IMR-90 (cell line): ENCODE data around the gene RGS16. TPM values are rescaled to one million over a fixed set of nuclear protein-coding genes. Genes with fewer than 3 reads are reported as not detected.

Source experiments
- ATAC-seq: fragments of 200-7000 bp; cut with Tn5 transposase; 2 replicates; pipeline ENCODE4 v1.9.1; 2020; ENCODE audit warnings: low read depth, mild to moderate bottlenecking, moderate library complexity
- BruUV-seq: library from RNA; stranded (reverse); fragments of 400-500 nt; replicated peaks from 2 replicates; lab custom pipeline; 2021; lab: Mats Ljungman, UMichigan
- CTCF ChIA-PET: fragments of 300-600 bp; formaldehyde crosslinking; extraction: SDS; loops from one replicate; lab custom pipeline; 2021; ENCODE audit warnings: antibody characterized with exemption; lab: Yijun Ruan, JAX
- POLR2A ChIA-PET: fragments of 300-600 bp; sonication (Branson Sonifier 250); formaldehyde crosslinking; loops from one replicate; lab custom pipeline; 2022; ENCODE audit warnings: antibody characterized with exemption; ENCODE audit not compliant: unreplicated experiment; lab: Charles Lee
- DNase-seq: peaks from one replicate; pipeline ENCODE4 v3.0.0; 2013
- H2AFZ ChIP-seq: replicated peaks from 2 replicates; pipeline ENCODE3; 2013; ENCODE audit warnings: low read length, mild to moderate bottlenecking; ENCODE audit not compliant: poor library complexity
- H2AK5ac ChIP-seq: 2 replicates; pipeline ENCODE4 v1.6.1; 2013; ENCODE audit warnings: low read depth, low read length, inconsistent platforms
- H2AK9ac ChIP-seq: replicated peaks from 2 replicates; pipeline ENCODE3; 2013; ENCODE audit warnings: mild to moderate bottlenecking, low read depth, low read length, moderate library complexity; ENCODE audit not compliant: poor library complexity
- H2BK120ac ChIP-seq: 2 replicates; pipeline ENCODE4 v1.6.1; 2013; ENCODE audit warnings: low read depth, low read length, inconsistent platforms
- H2BK15ac ChIP-seq: 3 replicates; pipeline ENCODE4 v1.6.1; 2013; ENCODE audit warnings: low read depth, low read length, inconsistent platforms
- H2BK20ac ChIP-seq: 2 replicates; pipeline ENCODE4 v1.6.1; 2013; ENCODE audit warnings: low read depth, mild to moderate bottlenecking, inconsistent platforms, low read length, moderate library complexity
- H2BK5ac ChIP-seq: 2 replicates; pipeline ENCODE4 v1.6.1; 2013; ENCODE audit warnings: mild to moderate bottlenecking, low read depth, low read length, inconsistent platforms; ENCODE audit not compliant: poor library complexity, severe bottlenecking
- H3K14ac ChIP-seq: replicated peaks from 2 replicates; pipeline ENCODE4 v1.6.1; 2013; ENCODE audit warnings: low read depth, low read length, inconsistent platforms
- H3K18ac ChIP-seq: 2 replicates; pipeline ENCODE4 v1.6.1; 2013; ENCODE audit warnings: low read depth, low read length, control low read depth
- H3K23ac ChIP-seq: 2 replicates; pipeline ENCODE4 v1.6.1; 2013; ENCODE audit warnings: low read depth, low read length, inconsistent platforms
- H3K27ac ChIP-seq: 2 replicates; pipeline ENCODE4 v1.5.1; 2013; ENCODE audit warnings: mild to moderate bottlenecking, control low read depth, low read length; ENCODE audit not compliant: insufficient read depth
- H3K27me3 ChIP-seq: 2 replicates; pipeline ENCODE4 v1.6.1; 2013; ENCODE audit warnings: low read length; ENCODE audit not compliant: control insufficient read depth, insufficient read depth
- H3K36me3 ChIP-seq: 2 replicates; pipeline ENCODE4 v1.6.1; 2013; ENCODE audit warnings: low read length, mixed read lengths; ENCODE audit not compliant: control insufficient read depth, insufficient read depth
- H3K4ac ChIP-seq: 2 replicates; pipeline ENCODE4 v1.6.1; 2013; ENCODE audit warnings: low read depth, low read length, inconsistent platforms
- H3K4me1 ChIP-seq: 2 replicates; pipeline ENCODE4 v1.6.1; 2013; ENCODE audit warnings: low read length, mixed read lengths; ENCODE audit not compliant: control insufficient read depth, insufficient read depth
- H3K4me2 ChIP-seq: 2 replicates; pipeline ENCODE4 v1.6.1; 2013; ENCODE audit warnings: low read depth, mild to moderate bottlenecking, control low read depth, low read length, moderate library complexity
- H3K4me3 ChIP-seq: 2 replicates; pipeline ENCODE4 v1.5.1; 2013; ENCODE audit warnings: low read depth, mild to moderate bottlenecking, control low read depth, low read length, moderate library complexity; ENCODE audit not compliant: insufficient read depth
- H3K56ac ChIP-seq: 2 replicates; pipeline ENCODE4 v1.6.1; 2013; ENCODE audit warnings: low read length, inconsistent platforms; ENCODE audit not compliant: insufficient read depth; ENCODE audit errors: extremely low read depth
- H3K79me1 ChIP-seq, 2 experiments: 2 replicates each; pipeline ENCODE4 v1.6.1; 2013; ENCODE audit warnings: low read length in 2 of 2, inconsistent platforms in 1 of 2, low read depth in 1 of 2
- H3K9ac ChIP-seq: 2 replicates; pipeline ENCODE4 v1.6.1; 2013; ENCODE audit warnings: low read depth, low read length, control low read depth
- H3K9me1 ChIP-seq: 2 replicates; pipeline ENCODE4 v1.6.1; 2013; ENCODE audit warnings: low read length, inconsistent platforms; ENCODE audit not compliant: insufficient read depth
- H3K9me3 ChIP-seq: 2 replicates; pipeline ENCODE4 v1.6.1; 2013; ENCODE audit warnings: low read length; ENCODE audit not compliant: control insufficient read depth, insufficient read depth
- H4K20me1 ChIP-seq: 2 replicates; pipeline ENCODE4 v1.6.1; 2013; ENCODE audit warnings: low read length, inconsistent platforms; ENCODE audit not compliant: insufficient read depth
- H4K5ac ChIP-seq: 2 replicates; pipeline ENCODE4 v1.6.1; 2013; ENCODE audit warnings: mild to moderate bottlenecking, low read depth, low read length, control low read depth
- H4K8ac ChIP-seq, 2 experiments: 2 replicates each; pipeline ENCODE4 v1.6.1; 2013; ENCODE audit warnings: low read depth in 2 of 2, low read length in 2 of 2, control low read depth in 1 of 2, inconsistent platforms in 1 of 2
- H4K91ac ChIP-seq: 2 replicates; pipeline ENCODE4 v1.6.1; 2013; ENCODE audit warnings: low read depth, low read length, inconsistent platforms; ENCODE audit not compliant: insufficient read depth
- BHLHE40 ChIP-seq: fragments of 150-350 bp; IDR thresholded peaks from 2 replicates; pipeline ENCODE4 v1.6.1; 2016; ENCODE audit warnings: mild to moderate bottlenecking, low read depth, low read length
- CEBPB ChIP-seq: IDR thresholded peaks from 2 replicates; pipeline ENCODE4 v1.6.1; 2012; ENCODE audit warnings: low read depth, low read length, improper control_type of control experiment
- CHD1 ChIP-seq: IDR thresholded peaks from 2 replicates; pipeline ENCODE4 v1.6.1; 2012; ENCODE audit warnings: low read depth, low read length, improper control_type of control experiment
- CTCF ChIP-seq: conservative IDR thresholded peaks from 2 replicates; pipeline ENCODE4 v1.5.1; 2012; ENCODE audit warnings: mild to moderate bottlenecking, low read depth, low read length, improper control_type of control experiment
- FOS ChIP-seq: fragments of 150-350 bp; IDR thresholded peaks from 2 replicates; pipeline ENCODE4 v1.6.1; 2016; ENCODE audit warnings: low read depth, low read length
- MAFK ChIP-seq: IDR thresholded peaks from 2 replicates; pipeline ENCODE4 v1.6.1; 2012; ENCODE audit warnings: low read depth, low read length, improper control_type of control experiment
- MAZ ChIP-seq: IDR thresholded peaks from 2 replicates; pipeline ENCODE4 v1.6.1; 2012; ENCODE audit warnings: low read depth, mild to moderate bottlenecking, low read length, improper control_type of control experiment, moderate library complexity, borderline replicate concordance
- MXI1 ChIP-seq: IDR thresholded peaks from 2 replicates; pipeline ENCODE4 v1.6.1; 2012; ENCODE audit warnings: low read depth, mild to moderate bottlenecking, low read length, moderate library complexity, borderline replicate concordance
- NFE2L2 ChIP-seq: fragments of 150-350 bp; IDR thresholded peaks from 2 replicates; pipeline ENCODE4 v1.6.1; 2016; ENCODE audit warnings: low read depth, mild to moderate bottlenecking, low read length
- POLR2A ChIP-seq: IDR thresholded peaks from 2 replicates; pipeline ENCODE4 v1.6.1; 2012; ENCODE audit warnings: mild to moderate bottlenecking, low read depth, low read length
- RAD21 ChIP-seq: IDR thresholded peaks from 2 replicates; pipeline ENCODE4 v1.6.1; 2012; ENCODE audit warnings: low read length, improper control_type of control experiment
- RCOR1 ChIP-seq: IDR thresholded peaks from 2 replicates; pipeline ENCODE4 v1.6.1; 2012; ENCODE audit warnings: mild to moderate bottlenecking, low read length, improper control_type of control experiment; ENCODE audit not compliant: insufficient replicate concordance
- SMC3 ChIP-seq: fragments of 150-350 bp; IDR thresholded peaks from 2 replicates; pipeline ENCODE4 v1.6.1; 2016; ENCODE audit warnings: low read depth, mild to moderate bottlenecking, antibody characterized with exemption, low read length, moderate library complexity
- USF2 ChIP-seq: fragments of 150-350 bp; IDR thresholded peaks from 2 replicates; pipeline ENCODE4 v1.6.1; 2017; ENCODE audit warnings: mild to moderate bottlenecking, antibody characterized with exemption, low read length, low read depth
- WGBS, 2 experiments: methylation state at CpG; one replicate each; pipeline versions ENCODE4 v1.1.5 to v1.1.7; 2013; ENCODE audit warnings: missing lambda C conversion rate in 2 of 2; ENCODE audit not compliant: insufficient read length in 1 of 2; ENCODE audit errors: extremely low coverage in 2 of 2; 5-methylcytosine and 5-hydroxymethylcytosine counted together
- dilution Hi-C: fragments of 300-500 bp; cut with HindIII; formaldehyde crosslinking; loops from one replicate; pipeline ENCODE4 v1.14.3; 2018; ENCODE audit warnings: low sequenced_read_pairs; ENCODE audit not compliant: unreplicated experiment
- in situ Hi-C: fragments of 300-500 bp; cut with MboI; formaldehyde crosslinking; loops from 3 replicates; pipeline ENCODE4 v1.14.3; 2019; ENCODE audit warnings: low sequenced_read_pairs, inconsistent platforms, mixed read lengths
- intact Hi-C: fragments of 100-400 bp; cut with micrococcal nuclease; formaldehyde crosslinking; loops from 2 replicates; pipeline ENCODE4 v1.10.0; 2022
- polyA plus RNA-seq, 3 experiments: library from polyadenylated mRNA; depleted of rRNA; stranded (reverse); fragments of >200 nt; gene quantifications; 2 replicates each; pipeline ENCODE4 v1.2.3, GENCODE V29; 2012; ENCODE audit warnings: low replicate concordance in 1 of 3
- total RNA-seq: library from RNA; depleted of rRNA; stranded (reverse); fragments of >200 nt; gene quantifications from 2 replicates; pipeline ENCODE4 v1.2.3, GENCODE V29; 2012
- TF ChIP-seq, protein P1 (sequence below): fragments of 150-350 bp; IDR thresholded peaks from 2 replicates; pipeline ENCODE4 v1.6.1; 2016; ENCODE audit warnings: low read depth, mild to moderate bottlenecking, low read length, moderate library complexity, borderline replicate concordance

RGS16 gene
- total and polyA plus RNA-seq, 2 of the 4 experiments (the other 2 are of a cell fraction), result 0.15 to 0.18 TPM

DNA sequence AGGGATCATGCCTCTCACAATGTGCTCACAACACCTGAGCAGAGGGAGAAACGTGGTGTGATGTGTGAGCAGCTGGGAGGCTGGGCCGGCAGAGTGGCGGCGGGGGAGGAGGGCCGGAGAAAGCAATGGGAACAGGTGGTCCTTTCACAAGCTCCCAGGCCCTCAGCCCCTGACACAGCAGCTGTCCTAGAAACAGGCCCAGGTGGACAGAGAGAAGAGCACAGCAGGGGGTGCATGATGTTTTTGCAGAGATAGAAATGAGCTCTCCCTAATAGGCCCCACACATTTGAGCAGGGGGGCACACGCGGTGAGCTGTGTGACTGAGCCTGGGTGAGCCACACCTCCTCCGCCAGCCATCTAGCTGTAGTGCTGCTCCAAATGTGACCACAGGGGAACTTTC lies 7.6 kb upstream of the RGS16 start:
- intact Hi-C loops, result no loop called here

More for the DNA sequence above, 7.6 kb upstream of the RGS16 start:
- no peak overlapping the region for H2BK5ac ChIP-seq
- no peak overlapping the region for H4K5ac ChIP-seq
- H3K27ac ChIP-seq, result no peak overlapping the region
- H3K4me2 ChIP-seq, result no peak overlapping the region
- no peak overlapping the region for H2BK20ac ChIP-seq
- peaks cover 9% of the 10 kb centered on the region; the same call in 1 of the 2 replicates for H3K4me1 ChIP-seq
- no peak overlapping the region for H2AK9ac ChIP-seq
- H3K79me1 ChIP-seq, result no peaks in the 10 kb centered on the region
- H2AFZ ChIP-seq, result no peak overlapping the region
- no peaks in the 10 kb centered on the region; the same call in 1 of the 2 replicates for H3K9me1 ChIP-seq
- BruUV-seq, result no TSS peak
- no peak overlapping the region for H3K56ac ChIP-seq
- no peak for ATAC-seq
- no peak overlapping the region for H3K4me3 ChIP-seq
- no peak overlapping the region for H3K23ac ChIP-seq
- no peak for TF ChIP-seq MAZ
- TF ChIP-seq RCOR1, result no peak
- TF ChIP-seq, protein P1, sequence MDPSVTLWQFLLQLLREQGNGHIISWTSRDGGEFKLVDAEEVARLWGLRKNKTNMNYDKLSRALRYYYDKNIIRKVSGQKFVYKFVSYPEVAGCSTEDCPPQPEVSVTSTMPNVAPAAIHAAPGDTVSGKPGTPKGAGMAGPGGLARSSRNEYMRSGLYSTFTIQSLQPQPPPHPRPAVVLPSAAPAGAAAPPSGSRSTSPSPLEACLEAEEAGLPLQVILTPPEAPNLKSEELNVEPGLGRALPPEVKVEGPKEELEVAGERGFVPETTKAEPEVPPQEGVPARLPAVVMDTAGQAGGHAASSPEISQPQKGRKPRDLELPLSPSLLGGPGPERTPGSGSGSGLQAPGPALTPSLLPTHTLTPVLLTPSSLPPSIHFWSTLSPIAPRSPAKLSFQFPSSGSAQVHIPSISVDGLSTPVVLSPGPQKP, result no peak
- no peak for TF ChIP-seq FOS
- TF ChIP-seq MAFK, result no peak
- TF ChIP-seq BHLHE40, result no peak
- TF ChIP-seq SMC3, result no peak
- no peak for TF ChIP-seq USF2
- TF ChIP-seq RAD21, result no peak
- no peak for TF ChIP-seq MXI1
- no peak for TF ChIP-seq CEBPB
- TF ChIP-seq POLR2A, result no peak
- no peak for TF ChIP-seq NFE2L2
- TF ChIP-seq CHD1, result no peak
- TF ChIP-seq CTCF, result no peak
- 74% methylated on average over 2 of the region's 8 CpGs; no CpG with 5 or more reads in 1 of the 2 experiments for WGBS, 2 experiments
- no peaks in the 10 kb centered on the region for H3K36me3 ChIP-seq
- H4K20me1 ChIP-seq, result no peaks in the 10 kb centered on the region
- ChIA-PET POLR2A (no interaction called here), CTCF (no interaction called here)
- peaks cover 11% of the 10 kb centered on the region for H3K27me3 ChIP-seq
- no peak overlapping the region for H2BK15ac ChIP-seq
- no peak overlapping the region for H3K9ac ChIP-seq
- H3K18ac ChIP-seq, result no peak overlapping the region
- H2AK5ac ChIP-seq, result no peak overlapping the region
- H3K14ac ChIP-seq, result no peak overlapping the region
- H2BK120ac ChIP-seq, result no peak overlapping the region
- no peak for DNase-seq
- no peaks in the 10 kb centered on the region for H3K9me3 ChIP-seq
- H4K91ac ChIP-seq, result no peak overlapping the region
- dilution Hi-C loops, result no loop called here
- no peak overlapping the region for H3K4ac ChIP-seq
- H4K8ac ChIP-seq, result no peak overlapping the region
- in situ Hi-C loops, result no loop called here
